GM18873 (cell line): Measurements from ENCODE around the gene TRPM4.
A peak's percentile ranks its signal among the peaks of the same experiment; 100 is the strongest.
"Not testable (repeated sequence)": the region's sequence is repeated elsewhere in the genome, so short reads cannot be mapped to it uniquely, and the experiment has no call there.

Source experiments
- ATAC-seq: cut with Tn5 transposase; IDR thresholded peaks from one replicate; pipeline ENCODE4 v1.9.1; 2021; ENCODE audit warnings: mild to moderate bottlenecking, moderate library complexity, moderate number of reproducible peaks; ENCODE audit not compliant: unreplicated experiment, low FRiP score

Gene TRPM4

DNA sequence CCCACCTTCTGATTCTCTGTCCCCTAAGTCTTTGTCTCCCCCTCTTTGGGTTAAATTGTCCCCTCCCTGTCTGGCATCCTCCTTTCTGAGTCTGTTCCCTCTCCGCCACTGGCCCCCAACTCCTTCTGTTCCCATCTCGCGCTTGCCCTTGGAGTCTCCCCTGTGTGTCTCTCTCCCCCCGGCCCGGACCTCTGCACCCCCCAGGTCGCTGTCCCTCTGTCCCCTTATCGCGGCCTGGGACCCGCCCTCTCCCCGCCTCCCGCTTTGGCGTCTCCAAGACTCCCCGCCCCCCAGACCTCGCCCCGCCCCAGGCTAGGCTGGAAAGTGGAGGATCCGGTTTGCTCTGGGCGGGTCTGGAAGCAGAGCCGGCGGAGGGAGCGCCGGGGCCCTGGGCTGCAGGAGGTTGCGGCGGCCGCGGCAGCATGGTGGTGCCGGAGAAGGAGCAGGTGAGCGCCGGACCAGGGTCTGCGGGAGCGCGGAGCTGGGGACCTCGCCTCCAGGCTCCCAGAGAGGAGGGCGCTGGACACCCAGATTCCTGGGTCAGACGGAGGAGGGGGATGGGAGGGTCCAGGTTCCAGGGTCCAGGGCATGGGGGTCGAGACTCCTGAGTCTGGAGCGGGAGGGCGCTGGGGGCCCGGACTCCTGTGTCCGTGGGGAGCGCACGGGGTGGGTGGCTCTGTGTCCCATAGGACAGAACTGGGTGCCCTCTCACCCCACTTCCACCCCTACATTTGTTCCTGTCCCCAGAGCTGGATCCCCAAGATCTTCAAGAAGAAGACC lies at the start of gene TRPM4:
Gene TRPM4 (plus strand): TSS at position 348 of the 780 bp plus-strand sequence. CDS start 75 bp downstream, at position 423.
- no peak for ATAC-seq

DNA sequence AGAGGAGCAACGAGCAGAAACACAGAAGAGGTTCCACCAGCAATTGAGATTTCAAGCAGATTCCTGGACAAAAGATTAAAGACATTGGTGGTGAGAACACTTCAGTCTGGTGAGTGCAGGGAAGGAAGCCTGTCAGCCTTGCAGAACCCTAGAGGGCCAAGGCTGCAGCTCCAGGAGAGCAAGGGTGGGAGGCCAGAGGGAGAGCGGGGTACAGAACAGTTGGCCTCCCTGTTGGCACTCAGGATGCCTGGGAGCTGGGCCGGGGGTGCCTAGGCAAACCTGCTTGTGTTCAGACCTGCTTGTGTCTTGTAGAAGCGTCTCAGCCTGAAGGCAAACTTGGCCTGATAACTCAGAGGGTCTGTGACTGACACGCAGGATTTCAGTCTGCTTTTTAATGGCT lies 48.5 kb upstream of the TRPM4 start:
- no peak for ATAC-seq

DNA sequence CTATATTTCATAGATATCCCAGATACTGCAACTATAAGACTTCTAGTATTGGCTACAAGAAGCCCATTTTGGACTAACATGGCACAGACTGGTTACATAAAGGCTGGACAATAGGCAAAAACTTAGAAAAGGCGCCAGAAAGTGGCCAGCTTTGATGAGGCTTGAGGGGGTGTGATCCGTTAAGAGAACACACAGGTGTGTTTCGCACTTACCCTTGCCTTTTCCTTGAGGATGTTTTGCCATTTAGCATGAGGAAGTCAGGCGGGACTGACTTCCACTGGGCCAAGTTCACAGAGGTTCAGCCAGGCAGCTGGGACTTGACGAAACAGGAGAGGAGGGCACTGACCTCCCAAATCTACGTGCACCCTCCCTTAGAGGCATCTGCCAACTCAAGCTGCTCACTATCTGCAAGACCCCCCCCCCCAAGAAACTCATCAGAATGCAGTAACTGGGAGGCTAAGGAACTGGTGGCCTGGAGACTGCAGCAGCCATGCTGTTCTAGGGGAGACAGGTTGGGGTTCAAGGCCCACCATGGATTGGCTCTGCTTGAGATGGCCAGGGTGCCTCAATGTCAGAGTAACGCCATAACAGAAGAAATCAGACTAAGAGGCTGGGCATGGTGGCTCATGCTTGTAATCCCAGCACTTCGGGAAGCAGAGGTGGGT lies 47.9 kb upstream of the TRPM4 start:
- no peak for ATAC-seq

DNA sequence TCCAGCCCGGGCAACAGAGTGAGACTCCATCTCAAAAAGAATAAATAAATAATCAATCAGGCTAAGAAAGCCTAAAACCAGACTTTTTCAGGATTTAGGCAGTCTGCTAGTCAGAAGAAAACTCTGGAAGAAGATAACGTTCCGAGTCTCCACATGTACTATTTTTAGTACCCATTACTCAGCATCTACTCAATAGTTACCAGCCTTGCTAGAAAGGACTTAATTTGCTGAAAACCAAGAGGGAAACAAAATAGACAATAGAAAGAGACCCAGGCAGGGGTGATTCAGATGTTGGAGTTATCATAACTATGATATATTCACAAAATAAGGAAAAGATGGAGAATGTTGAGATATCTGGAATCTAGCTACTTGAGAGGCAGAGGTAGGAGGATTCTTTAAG lies 47.0 kb upstream of the TRPM4 start:
- no peak for ATAC-seq

DNA sequence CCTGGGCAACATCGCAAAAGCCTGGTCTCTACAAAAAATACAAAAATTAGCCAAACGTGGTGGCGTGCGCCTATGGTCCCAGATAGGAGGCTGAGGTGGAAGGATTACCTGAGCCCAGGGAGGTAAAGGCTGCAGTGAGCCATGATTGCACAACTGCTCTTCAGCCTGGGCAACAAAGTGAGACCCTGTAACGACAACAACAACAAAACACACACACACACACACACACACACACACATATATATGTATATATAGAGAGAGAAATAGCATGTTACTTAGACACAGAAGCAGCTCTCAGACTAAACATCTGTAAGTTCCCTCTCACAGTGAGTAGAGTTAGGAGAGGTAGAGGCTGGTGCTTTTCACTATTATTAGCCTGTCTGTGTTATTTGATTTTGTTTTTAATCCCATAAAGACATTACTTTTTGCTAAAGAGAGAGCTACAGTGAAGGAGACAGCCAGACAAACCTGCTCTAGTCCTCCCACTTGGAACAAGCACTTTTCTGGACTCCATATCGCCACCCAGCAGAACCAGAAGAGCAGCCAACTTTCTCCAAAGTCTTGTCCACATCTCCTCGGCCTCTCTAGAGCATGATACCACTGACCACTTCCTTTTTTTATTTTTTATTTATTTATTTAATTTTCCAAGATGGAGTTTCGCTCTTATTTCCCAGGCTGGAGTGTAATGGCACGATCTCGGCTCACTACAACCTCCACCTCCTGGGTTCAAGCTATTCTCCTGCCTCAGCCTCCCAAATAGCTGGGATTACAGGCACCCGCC lies 46.2 kb upstream of the TRPM4 start:
- ATAC-seq, result no peak

DNA sequence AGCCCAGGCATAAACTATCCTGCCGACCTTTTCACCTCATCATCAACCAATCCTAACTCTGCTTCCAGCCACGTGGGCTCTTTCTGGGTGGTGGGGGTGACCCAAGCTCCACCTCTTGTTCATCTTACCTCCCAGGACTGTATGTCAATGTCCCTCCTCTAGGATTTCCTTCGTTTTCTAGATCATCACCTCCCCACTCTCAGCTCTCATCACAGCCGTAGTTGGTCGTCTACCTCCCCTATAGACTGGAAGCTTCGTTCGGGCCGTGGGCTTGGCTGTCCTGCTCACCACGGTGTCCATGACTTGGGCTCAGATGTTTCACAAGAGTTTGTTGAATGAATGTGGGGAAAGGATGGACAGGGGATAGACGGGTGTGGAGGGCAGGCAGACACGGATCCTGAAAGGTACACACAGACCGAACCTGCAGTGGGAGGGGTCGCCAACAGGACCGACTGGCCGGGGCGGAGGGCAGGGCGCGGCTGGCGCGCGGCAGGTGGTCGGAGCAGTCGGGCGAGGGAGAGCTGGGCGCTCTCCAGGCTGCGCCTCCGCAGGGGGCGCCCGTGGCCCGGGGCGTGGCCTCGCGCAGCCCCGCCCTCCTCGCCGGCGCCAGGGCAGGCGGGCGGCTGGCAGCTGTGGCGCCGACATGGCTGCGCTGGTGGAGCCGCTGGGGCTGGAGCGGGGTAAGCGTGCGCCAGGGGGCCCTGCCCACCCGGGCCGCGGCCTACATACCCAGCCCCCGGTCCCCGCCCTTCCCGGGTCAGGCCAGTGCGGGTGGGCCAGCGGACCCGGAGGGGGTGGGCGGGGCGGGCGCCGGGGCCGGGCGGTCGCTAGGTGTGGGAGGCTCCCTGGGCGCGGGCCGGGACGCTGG lies 43.6 kb upstream of the TRPM4 start, which contains the start of gene LIN7B:
Gene LIN7B (plus strand): TSS at position 609 of the 868 bp plus-strand sequence. CDS start 35 bp downstream, at position 644.
- no peak for ATAC-seq

DNA sequence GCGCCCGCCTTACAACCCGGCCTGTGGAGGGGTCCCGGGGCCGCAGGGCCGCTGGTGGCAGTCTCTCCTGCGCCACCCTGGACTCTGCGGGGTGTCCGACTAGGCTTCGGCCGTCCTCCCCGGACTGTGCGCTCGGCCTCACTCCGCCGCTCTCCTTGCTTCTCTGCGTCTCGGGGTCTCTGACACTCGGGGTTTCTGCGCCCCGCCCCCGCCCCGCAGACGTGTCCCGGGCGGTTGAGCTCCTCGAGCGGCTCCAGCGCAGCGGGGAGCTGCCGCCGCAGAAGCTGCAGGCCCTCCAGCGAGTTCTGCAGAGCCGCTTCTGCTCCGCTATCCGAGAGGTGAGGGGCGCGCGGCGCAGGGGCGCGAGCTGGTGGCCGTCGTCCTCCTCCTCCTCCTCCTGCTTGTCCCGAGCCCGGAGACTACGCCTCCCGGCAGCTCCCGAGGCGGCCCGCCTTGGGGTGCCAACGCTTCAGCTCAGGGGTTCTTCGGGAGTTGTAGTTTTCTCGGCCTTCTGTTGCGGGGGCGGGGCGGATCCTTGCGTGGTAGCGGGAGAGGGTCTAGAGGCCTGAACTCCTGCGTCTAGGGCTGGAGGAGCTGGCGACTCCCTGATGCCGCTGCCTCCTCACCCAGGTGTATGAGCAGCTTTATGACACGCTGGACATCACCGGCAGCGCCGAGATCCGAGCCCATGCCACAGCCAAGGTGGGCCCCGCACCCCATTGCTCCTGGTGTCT lies 42.8 kb upstream of the TRPM4 start:
- ATAC-seq, result no peak

DNA sequence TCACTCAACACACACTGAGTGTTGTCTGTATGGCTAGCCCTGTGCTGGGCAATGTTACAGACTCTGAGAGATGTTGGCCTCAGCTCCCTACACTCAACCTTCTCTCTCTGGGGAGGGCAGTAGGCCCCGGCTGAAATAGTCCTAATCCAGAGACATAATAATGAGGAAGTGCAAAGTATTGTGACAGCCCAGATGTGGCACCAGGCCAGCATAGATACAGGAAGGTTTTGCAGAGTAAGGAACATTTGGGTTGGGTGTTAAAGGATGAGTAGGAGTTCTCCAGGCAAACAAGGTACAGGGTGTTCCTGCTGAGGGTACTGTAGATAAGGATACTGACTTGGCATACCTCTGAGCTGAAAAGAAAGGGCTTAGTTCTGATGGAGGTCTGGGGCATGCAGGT lies 41.0 kb upstream of the TRPM4 start:
- no peak for ATAC-seq

DNA sequence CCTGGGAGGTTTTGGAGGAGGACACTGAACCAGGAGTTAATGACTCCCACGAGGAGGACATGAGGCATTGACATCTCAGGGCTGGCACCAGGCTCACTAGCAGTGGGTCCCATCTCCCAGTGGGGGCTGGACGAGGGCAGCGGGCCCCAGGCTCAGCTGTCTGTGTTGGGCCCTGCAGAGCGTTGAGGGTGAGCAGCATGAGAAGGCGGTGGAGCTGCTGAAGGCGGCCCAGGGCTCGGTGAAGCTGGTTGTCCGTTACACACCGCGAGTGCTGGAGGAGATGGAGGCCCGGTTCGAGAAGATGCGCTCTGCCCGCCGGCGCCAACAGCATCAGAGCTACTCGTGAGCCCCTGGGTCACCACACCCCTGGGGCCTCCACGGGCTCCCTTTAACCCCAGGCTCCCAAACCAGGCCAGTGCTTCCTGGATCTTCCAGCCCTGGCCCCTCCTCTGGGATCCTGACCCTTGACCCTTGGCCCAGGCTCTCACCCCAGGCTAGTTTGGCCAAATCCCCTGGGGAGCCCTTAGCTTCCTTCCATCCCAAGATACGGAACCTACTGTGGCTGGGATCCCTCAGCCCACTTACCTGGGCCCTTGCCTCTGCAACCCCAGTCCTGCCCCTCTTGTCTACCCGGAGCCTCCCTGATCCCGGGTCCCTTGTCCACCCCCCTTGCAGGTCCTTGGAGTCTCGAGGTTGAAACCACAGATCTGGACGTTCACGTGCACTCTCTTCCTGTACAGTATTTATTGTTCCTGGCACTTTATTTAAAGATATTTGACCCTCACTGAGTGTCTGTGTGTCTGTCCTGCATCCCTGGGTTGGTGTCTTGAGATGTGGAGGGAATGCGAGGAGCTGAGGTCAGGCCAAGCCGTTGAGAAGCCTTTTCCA lies 39.7 kb upstream of the TRPM4 start:
- no peak for ATAC-seq

DNA sequence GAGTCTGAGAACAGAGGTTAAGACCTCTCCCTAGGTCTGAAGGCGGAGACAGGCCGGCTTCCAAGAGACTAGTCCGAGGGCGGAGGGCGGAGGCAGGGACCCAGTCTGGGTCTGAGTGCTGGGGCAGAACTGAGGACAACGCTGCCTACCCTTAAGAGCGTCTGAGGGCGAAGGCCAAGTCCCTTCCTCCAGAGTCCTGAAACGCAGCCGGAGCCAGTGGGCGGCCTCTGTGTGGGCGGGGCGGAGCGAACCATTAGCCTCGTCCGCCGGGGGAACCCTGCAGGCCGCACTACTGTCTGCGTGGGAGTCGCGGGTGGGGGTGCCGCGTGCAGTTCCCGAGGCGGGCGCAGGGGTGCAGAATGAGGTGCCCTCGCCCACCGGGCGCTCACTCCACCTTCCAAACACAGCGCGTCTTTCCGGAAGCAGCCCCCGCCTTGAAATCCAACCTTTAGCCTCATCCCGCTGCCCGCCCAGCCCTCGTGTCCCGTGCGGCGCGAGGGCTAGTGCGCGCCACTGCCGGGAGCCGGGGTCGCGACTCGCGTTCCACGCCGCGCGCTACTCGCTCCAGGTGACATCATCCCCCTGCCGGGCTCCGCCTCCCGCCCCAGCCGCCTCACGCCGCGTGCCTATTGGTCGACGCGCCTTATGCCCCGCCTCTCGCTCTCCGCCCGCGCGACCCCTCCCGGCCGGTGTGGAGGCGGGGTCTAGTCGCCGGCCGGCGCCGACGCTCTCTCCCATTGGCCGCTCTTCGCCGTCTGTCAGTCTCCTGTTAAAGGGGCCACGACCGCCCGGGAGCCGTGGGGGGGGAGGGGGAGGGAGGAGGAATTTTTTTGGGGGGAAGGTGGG lies 38.8 kb upstream of the TRPM4 start, which contains the start of gene C19orf73:
Gene C19orf73 (minus strand): TSS at position 579 of the 846 bp plus-strand sequence. CDS start 121 bp downstream, at position 458.
- ATAC-seq, result peak; percentile 46

DNA sequence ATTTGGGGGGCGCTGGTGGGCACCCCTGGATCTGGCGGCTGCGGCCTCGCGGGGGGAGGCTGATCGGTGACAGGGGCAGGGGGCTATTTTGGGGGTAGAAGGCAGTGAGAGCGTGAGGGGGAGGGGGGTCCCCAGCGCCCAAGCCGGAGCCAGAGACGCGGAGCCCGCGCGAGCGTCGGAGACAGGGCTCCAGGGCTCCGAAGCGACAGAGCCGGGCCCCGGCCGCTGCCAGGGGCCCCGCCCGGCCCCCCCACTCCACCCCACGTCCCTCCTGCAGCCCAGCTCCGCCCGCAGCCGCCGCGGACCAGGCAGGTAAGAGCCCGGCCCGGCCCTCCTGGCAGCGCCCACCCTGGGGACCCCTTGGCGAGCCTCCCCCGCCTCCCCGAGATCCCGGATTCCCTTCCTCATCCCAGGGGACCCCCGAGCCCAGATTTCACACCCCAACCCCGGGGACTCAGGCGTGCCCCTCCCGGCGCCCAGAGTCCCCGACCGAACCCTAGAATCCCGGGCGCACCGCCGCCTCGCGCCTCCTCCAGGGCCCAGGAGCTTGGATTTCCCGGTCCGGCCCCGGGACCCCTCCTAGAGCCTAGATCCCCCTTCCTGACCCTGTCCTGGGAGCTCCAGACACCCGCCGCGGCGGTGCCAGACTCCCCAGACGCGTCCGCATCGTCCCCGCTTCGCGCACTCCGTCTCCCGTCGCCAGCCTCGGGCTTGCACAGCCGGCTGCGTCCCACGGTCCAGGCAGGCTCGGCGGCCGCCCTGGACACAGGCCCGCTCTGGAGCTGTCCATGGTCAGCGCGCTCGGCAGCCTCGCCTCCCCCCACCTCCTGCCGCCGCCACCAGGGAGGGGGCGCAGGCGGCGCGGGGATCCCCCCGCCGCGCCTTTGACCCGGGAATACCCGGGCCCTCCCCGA lies 37.9 kb upstream of the TRPM4 start, which contains the start of gene PPFIA3:
Gene PPFIA3 (plus strand): TSS at position 134 of the 914 bp plus-strand sequence. CDS start 8,330 bp downstream, outside the sequence.
- ATAC-seq, result no peak

DNA sequence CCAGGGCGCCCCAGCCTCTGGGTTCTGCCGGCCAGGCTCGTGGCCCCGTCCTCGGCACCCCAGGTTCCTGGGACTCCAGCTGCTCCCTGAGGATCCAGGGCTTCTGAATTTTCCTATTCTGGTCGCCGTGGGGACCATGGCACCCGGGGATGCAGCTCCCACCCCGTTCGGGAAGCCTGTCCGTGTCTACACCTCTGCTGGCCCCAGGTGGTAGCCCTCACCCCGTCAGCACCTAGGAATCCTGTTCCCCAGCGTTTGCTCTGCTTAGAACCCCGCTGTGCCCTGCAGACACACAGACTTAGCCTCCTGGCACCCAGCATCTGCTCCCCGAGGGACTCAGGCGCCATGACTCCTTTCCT lies 37.3 kb upstream of the TRPM4 start:
- ATAC-seq, result no peak

DNA sequence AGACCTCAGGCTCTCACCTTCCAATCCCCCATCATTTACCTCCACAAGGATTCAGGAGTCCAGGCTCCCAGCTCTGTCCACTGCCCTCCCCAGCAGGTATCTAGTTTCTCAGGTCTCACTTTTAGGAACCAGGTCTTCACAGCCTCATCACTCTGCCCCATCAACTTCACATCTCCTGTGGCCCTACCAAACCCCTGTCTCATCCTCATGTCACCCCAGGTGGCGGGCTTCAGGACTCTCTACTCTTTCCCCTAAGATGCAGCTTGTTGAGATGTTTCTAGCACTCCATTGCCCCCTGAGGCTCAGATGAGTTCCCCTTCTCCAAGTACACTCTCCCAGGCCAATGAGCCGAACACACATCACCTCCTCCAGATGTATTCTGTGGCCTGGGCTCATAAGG lies 36.7 kb upstream of the TRPM4 start:
- no peak for ATAC-seq

DNA sequence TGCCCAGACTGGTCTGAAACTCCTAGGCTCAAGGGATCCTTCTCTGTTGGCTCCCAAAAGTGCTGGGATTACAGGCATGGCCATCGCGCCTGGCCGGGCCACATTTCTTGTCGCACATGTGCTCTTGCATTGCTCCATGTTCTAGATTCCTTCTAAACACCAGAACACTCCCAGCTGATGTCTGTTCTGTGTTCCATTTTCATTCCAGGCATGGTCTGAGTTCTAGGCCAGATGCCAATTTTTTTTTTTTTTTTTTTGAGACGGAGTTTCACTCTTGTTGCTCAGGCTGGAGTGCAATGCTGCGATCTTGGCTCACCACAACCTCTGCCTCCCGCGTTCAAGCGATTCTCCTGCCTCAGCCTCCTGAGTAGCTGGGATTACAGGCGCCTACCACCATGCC lies 35.8 kb upstream of the TRPM4 start:
- ATAC-seq, result not testable (repeated sequence)

DNA sequence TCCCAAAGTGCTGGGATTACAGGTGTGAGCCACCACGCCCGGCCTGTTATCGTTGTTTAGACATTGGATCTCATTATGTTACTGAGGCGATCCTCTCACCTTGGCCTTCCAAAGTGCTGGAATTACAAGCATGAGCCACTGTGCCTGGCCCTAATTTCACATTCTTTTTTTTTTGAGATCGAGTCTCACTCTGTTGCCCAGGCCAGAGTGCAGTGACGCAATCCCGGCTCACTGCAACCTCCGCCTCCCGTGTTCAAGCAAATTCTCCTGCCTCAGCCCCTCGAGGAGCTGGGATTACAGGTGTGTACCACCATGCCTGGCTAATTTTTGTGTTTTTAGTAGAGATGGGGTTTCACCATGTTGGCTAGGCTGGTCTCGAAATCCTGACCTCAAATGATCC lies 34.3 kb upstream of the TRPM4 start:
- ATAC-seq, result not testable (repeated sequence)

DNA sequence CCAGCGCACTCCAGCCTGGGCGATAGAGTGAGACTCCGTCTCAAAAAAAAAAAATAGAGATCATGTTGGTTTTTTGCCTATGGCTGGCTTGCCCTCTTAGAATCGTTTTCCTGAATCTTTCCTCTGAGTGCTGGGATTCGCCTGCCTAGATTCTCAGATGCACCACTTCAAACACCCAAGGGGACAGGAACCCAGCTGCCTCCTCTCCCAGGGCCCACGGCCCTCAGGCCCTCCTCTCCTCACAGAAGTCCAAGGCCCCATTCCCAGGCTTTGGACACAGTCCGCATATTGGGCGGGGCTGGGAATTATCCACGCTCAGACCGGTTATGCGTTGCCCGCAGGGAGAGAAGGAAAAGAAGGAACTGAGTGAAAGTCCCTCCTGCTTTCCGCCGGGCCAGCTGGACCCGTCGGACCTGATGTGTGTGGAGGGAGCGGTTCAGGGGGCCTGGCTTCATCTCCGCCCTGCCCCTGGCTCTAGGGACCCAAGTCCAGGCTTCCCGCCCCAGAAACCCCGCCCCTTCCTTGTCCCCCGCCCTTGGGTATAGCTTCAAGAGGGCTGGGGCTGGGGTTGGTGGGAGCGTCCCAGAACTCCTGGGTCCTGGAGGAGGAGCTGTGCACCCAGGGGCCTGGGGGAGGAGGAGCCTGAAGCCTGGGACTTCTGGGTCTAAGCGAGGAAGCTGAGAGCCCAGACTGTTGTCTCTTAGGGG lies 32.4 kb upstream of the TRPM4 start:
- no peak for ATAC-seq
